Stimulated activated CD8-positive, alpha-beta memory T cell treated with anti-CD3 and anti-CD28 coated beads, Interleukin-7, amount 100 ng/mL, for 24 hours (primary cell): Measurements from ENCODE around the gene ACBD3.
A peak's percentile ranks its signal among the peaks of the same experiment; 100 is the strongest.

Experiments used
- DNase-seq: peaks from one replicate; pipeline ENCODE4 v3.0.0-alpha.2; 2020; ENCODE audit warnings: low read depth

The ACBD3 gene

DNA sequence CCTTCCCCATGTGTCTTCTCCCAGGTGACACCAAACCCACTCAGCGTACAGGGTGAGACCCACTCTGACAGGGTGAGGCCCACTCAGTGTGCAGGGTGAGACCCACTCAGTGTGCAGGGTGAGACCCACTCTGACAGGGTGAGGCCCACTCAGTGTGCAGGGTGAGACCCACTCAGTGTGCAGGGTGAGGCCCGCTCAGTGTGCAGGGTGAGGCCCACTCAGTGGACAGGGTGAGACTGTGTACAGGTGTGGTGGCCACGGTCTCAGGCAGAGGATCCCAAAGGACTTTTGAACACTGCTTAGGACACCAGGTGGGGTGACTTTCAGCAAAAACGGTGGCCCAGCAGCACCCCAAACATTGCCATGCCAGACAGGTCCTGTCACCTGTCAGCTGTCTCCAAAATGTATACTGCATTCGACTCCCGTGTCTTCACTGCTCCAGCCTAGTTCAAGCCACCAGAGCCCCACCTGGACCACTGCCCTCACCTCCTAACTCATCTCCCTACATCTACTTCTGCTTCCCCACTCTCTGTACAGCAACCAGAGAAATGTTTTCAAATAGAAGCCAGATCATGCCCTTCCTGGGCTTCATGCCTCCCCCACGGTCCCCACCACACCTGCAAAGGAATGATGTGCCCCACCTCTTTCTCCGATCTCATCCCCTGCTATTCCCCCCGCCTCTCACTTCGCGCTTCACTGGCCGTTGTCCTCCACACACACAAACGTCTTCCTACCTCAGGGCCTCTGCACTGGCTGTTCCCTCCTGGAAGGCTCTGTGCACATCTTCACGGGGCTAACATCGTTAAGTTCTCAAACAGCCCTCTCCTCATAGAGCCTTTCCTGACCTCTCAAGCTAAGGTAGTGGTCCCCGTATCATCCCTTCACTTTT lies 52.1 kb downstream of the ACBD3 start:
- DNase-seq, result no peak

GRCh38 chr1:226133504-226134123 lies 52.9 kb downstream of the ACBD3 start:
- no peak for DNase-seq

DNA sequence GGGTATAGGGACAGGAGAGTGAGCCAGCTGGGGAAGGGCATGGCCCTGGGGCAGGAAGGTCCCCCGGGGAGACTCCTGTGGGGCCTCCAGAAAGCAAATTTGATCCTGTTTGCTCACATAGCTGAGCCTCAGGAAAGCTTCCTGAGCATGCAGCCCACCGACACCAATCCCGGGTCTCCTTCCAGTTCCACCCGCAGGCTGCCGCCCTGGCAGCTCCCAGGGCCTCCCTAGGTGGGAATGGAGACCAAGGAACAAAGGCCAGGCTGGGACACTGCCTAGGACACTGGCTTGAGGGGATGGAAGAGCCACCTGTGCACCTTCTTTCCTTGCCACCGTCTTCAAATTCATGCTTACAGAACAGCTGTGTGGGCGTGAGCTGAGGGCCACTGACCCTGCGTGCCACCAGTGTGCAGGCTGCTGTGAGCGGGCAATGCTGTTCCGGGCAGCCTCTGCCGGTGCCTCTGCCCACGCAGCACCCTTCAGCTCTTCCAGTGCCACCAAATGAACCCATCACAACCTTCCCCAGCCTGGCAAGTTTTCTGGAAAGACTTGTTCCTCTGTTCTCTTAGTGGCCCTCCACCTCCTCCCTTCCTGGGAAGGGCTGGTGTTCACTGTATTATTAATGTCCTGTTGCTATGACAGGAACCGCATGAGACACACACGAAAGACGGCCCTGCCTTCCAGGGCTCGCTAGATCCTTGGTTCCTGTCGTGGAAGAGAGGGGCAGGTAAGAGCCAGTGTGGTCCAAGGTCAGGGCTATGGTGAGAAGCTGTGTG lies 53.6 kb downstream of the ACBD3 start:
- no peak for DNase-seq

- DNase-seq, result no peak
Measured at GRCh38 chr1:226131639-226132038, 54.9 kb downstream of the ACBD3 start.

DNA sequence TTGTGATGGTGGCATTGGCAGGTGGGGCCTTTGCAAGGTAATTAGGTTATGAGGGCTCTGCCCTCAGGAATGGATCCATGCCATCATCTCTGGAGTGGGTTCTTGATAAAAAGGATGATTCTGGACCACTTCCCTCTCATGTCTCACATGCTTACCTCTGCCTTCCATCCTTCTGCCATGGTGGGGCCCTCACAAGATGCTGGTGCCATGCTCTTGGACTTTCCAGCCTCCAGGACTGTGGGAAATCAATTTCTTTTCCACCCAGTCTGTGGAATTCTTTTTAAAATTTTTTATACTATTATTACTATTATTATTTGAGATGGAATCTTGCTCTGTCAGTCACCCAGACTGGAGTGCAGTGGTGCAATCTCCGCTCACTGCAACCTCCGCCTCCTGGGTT lies 57.3 kb downstream of the ACBD3 start:
- DNase-seq, result no peak

DNA sequence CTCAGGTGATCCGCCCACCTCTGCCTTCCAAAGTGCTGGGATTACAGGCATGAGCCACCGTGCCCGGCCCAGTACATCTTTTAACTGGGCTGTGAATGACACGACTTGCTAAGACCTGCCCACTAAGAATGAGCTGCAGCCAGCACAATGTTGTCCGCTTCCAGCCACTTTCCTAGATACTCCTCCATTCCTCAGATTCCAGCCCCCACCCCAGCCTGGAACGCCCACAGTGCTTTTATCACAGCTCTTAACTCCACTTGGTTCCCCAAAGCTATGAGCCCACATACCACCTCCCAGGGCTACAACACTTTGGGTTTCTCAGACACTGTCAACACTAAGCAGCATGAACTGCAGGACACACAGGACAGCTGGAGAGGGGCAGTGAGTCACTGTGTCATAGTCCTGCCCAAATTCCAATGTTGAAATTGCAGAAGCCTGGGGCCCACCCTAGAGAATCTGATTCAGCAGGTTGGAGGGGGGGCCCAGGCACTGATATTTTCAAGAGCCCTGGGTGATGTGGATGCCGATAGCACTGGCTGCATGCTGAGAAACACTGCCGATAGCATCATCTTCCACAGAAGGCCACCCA lies 58.0 kb downstream of the ACBD3 start:
- no peak for DNase-seq

DNA sequence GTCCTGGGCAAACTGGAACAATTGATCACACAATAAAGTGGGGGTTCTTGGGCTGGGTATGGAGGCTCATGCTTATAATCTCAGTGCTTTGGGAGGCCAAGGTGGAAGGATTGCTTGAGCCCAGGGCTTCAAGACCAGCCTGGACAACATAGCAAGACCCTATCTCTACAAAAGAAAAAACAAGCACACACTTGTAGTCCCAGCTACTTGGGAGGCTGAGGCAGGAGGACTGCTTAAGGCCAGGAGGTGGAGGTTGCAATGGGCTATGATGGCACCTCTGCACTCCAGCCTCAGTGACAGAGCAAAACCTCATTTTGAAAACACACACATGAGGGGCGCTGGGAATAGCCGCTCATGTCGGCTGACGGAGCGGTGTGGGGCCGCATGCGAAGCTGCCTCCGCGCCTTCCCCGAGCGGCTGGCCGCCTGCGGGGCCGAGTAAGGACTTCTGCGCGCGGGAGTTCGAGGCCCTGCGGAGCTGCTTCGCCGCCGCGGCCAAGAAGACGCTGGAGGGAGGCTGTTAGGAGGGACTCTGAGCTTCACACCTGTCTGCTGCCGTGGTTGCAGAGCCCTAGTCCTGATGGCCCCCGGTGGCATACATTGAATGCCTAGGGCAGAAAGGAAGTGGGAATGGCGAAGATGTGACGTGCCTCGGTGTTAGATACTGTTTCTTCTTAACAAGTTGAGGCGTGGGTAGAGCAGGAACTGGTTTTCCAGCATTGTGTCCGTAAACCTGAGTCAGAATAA lies 59.5 kb downstream of the ACBD3 start:
- no peak for DNase-seq

DNA sequence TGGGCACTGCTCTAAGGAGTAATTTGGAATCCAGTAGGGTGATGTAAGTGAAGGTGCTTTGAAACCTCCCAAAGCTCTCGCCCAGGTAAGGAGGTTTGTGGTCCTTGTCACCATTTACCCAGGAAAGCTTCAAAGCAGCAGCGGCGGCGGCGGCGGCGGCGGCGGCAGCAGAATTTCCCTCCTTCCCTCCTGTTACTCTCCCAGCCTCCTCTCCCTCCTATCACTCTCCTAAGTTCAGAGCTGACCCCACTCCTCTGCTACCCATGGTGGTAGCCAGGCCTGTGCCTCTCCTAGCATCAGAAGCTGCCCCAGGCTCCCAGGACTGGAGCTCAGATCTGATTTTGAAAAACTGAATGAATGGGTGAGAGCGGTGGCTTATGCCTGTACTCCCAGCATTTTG lies 60.7 kb downstream of the ACBD3 start:
- DNase-seq, result no peak

- DNase-seq, result peak; percentile 90
Measured at GRCh38 chr1:226125097-226125630, 61.4 kb downstream of the ACBD3 start.

DNA sequence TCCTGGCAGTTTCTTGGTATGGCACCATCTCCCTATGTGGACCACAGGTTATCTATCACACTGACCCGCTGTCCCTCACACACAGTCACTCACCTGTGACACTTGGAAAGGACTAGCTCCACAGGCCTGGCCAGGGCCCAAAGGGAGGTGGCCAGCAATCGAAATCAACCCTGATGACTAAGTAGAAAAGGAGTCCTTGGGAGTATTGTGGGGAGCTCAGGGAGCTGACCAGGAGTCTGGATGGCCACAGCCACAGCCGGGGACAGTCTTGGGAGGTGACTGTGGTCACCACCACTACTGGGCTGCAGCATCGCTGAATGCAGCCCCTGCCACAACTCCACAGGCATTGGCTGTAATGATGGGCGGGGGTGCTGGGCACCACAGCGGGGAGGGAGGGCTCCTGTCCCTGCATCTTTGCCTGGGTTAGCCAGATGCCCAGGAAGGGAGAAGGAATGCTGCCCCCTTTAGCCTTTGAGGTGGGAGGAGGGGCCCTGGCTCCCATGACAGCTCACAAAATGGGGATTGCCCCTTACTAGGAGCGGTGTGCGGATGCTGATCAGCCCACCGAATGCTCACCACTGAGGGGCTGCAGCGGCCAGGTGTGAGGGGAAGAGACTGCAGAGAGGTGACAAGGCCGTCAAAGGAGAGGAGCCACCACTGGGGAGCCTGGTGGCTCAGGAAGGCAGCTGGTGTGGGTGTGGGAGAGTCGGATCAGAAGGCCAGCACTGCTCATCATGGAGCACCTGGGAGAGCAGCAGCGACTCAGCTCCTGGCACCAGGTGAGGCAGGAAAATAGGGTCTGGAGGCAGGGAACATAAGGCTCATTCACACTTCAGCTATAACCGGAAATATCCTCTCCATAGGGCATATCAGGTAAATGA lies 62.7 kb downstream of the ACBD3 start:
- no peak for DNase-seq

GRCh38 chr1:226123212-226123560 lies 63.4 kb downstream of the ACBD3 start:
- DNase-seq, result no peak

DNA sequence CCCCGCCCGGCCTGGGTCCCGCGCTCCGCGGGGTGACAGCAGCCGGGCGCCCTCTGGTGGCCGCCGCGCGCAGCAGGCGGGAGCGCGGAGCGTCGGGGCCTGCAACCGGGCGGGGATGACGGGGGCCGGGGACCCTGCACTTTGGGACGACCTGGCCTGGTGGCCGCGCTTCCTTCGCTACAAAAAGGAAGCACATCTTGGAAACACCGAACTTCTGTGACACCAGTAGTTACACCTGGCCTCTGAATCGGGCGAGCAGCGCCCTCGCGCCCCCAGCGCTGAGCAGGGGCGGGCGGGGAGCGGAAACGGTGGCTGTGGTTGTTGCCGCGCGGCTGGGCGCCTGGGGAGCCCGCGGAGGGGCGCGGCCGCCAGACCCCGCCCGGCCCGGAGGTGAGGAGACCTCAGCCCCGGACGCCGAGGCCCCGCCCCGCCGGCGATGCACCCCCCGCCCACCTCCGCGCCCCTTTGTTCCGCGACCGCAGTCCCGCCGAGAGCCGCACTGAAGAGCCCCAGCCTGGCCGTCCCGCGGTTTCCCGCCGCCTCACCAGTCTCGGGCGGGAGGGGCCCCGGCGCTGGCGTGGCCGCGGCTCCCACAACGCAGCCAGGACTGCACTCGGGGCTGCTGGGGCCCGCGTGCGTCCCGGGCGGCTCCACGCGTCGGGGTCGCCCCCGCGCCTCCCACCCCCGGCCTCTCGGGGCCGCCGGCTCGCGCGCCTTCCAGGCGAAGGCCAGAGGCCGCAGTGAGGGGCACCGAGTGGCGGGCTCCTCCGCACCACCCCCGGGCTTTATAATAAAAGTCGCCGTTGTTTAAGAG lies 64.7 kb downstream of the ACBD3 start:
- DNase-seq, result peak; percentile 35

GRCh38 chr1:226121049-226121586 lies 65.4 kb downstream of the ACBD3 start:
- no peak for DNase-seq

DNA sequence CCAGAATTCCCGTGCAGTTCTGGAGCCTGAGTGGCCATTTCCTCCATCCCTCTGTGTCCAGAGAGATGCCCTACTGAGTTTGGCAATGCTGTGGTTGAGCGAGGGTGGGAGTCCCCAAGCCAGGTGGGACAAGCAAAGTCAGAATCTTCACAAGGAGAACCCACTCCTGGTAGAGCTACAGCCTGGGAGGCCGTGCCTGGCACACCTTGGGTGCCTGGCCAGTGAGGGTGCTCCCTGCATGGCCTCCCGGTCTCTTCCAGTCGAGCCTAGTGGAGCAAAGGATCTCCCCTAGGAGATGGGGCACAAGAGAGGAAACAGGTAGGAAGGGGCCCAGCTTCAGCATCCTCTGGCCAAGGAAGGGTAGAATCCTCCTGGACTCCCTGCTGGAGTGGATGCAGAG lies 66.1 kb downstream of the ACBD3 start:
- no peak for DNase-seq

DNA sequence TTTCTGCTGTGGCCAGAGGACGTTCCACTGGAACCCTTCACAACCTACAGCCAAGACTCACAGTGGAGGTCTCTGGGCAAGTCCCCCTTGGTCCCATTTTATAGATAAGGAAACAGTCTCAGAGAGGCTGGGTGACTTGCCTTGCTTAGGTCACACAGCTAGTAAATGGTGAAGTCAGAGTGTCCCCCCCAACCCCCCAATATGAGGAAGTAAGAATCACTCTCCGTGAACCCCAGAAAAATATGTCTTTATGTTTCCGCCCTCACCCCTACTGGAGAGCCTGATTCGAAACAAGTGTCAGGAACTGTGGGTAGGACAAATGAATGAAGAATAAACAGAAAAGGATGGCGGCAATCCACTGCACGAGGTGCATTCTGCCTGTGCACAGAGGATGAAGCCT lies 67.4 kb downstream of the ACBD3 start:
- DNase-seq, result no peak

- DNase-seq, result no peak
Measured at GRCh38 chr1:226118357-226118756, 68.2 kb downstream of the ACBD3 start.

- DNase-seq, result no peak
Measured at GRCh38 chr1:226117330-226117729, 69.2 kb downstream of the ACBD3 start.

GRCh38 chr1:226116673-226117072 lies 69.9 kb downstream of the ACBD3 start:
- DNase-seq, result no peak

DNA sequence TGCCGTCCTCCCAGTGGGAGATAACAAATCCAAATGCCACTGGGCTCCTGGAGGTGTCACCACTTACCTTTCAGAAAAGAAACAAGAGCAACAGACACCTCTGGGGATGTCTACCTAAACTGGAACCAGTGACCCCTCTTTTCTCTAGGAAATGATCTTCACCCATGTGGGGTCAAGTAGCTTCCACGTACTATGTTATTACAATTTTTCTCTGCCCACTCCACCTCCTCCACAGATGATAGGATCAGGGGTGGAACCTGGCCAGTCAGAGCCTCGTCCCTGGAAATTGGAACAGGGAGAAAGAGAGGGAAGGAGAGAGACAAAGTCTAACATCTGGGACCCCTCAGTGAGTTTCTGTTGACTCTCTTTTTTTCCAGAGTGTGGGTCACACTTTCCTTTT lies 73.9 kb downstream of the ACBD3 start:
- no peak for DNase-seq
